ENCODE measurements around the gene ST14. TPM values are rescaled to one million over a fixed set of nuclear protein-coding genes. Genes with fewer than 3 reads are reported as not detected.

ST14 gene
- total RNA-seq, 2 donors from 2014 or later = 537 to 604 TPM

- H3K27me3 ChIP-seq = no peaks in the 10 kb centered on the region
- H3K9ac ChIP-seq (ENCODE audit: low read depth in 2 of 2, low read length in 2 of 2) = peak overlapping the region; percentile 47 to 50
- no peak for TF ChIP-seq CTCF (IDR thresholded peaks at IDR 0.05)
- H3K27ac ChIP-seq = no peak overlapping the region
- peak overlapping the region; percentile 67 for H3K4me3 ChIP-seq
- intact Hi-C loops (cut with DNase I) = no loop called here
- peaks cover 20% of the 10 kb centered on the region for H3K4me1 ChIP-seq
- H3K36me3 ChIP-seq = no peaks in the 10 kb centered on the region
- no peaks in the 10 kb centered on the region for H3K9me3 ChIP-seq
- DNase-seq = no peak
Measured at GRCh38 chr11:130159139-130159538, 443 bp upstream of the ST14 start.

GRCh38 chr11:130160498-130161155 lies 1.0 kb downstream of the ST14 start:
- Histone ChIP-seq H3K27me3 (no peaks in the 10 kb centered on the region), H3K9ac (ENCODE audit: low read depth in 2 of 2, low read length in 2 of 2) (peak overlapping the region; percentile 98 to 99), H3K9me3 (no peaks in the 10 kb centered on the region), H3K36me3 (no peaks in the 10 kb centered on the region), H3K27ac (peak overlapping the region; percentile 81), H3K4me3 (peak overlapping the region; percentile 67), H3K4me1 (peaks cover 20% of the 10 kb centered on the region)
- intact Hi-C loops (cut with DNase I) = no loop called here
- peak; percentile 52 for DNase-seq
- no peak for TF ChIP-seq CTCF (IDR thresholded peaks at IDR 0.05)

GRCh38 chr11:130161441-130162145 lies 2.0 kb downstream of the ST14 start:
- peak; percentile 43 for DNase-seq
- H3K27ac ChIP-seq = peak overlapping the region; percentile 81
- TF ChIP-seq CTCF (IDR thresholded peaks at IDR 0.05) = no peak

GRCh38 chr11:130162733-130163132 lies 3.2 kb downstream of the ST14 start:
- no peaks in the 10 kb centered on the region for H3K36me3 ChIP-seq
- intact Hi-C loops (cut with DNase I) = no loop called here
- TF ChIP-seq CTCF (IDR thresholded peaks at IDR 0.05) = no peak
- peak overlapping the region in 1 of 2 donors; percentile 99 for H3K9ac ChIP-seq (ENCODE audit: low read depth in 2 of 2, low read length in 2 of 2)
- H3K9me3 ChIP-seq = no peaks in the 10 kb centered on the region
- peaks cover 23% of the 10 kb centered on the region for H3K4me1 ChIP-seq
- peak; percentile 51 for DNase-seq
- H3K27ac ChIP-seq = peak overlapping the region; percentile 81
- H3K4me3 ChIP-seq = peak overlapping the region; percentile 67
- H3K27me3 ChIP-seq = no peaks in the 10 kb centered on the region

More at GRCh38 chr11:130161441-130162145, 2.0 kb downstream of the ST14 start:
- Histone ChIP-seq H3K4me1 (peaks cover 20% of the 10 kb centered on the region), H3K27me3 (no peaks in the 10 kb centered on the region), H3K9me3 (no peaks in the 10 kb centered on the region), H3K9ac (ENCODE audit: low read depth in 2 of 2, low read length in 2 of 2) (peak overlapping the region; percentile 98 to 99), H3K4me3 (peak overlapping the region; percentile 67), H3K36me3 (no peaks in the 10 kb centered on the region)
- intact Hi-C loops (cut with DNase I) = no loop called here

- Histone ChIP-seq H3K4me3 (no peak overlapping the region), H3K27ac (peak overlapping the region; percentile 81), H3K36me3 (no peaks in the 10 kb centered on the region), H3K9me3 (no peaks in the 10 kb centered on the region), H3K27me3 (no peaks in the 10 kb centered on the region), H3K9ac (ENCODE audit: low read depth in 2 of 2, low read length in 2 of 2) (peak overlapping the region; percentile 49 to 99), H3K4me1 (peaks cover 27% of the 10 kb centered on the region)
- peak; percentile 72 for DNase-seq
- no peak for TF ChIP-seq CTCF (IDR thresholded peaks at IDR 0.05)
- intact Hi-C loops (cut with DNase I) = no loop called here
Measured at GRCh38 chr11:130163346-130164220, 4.0 kb downstream of the ST14 start.

Measured in colonic mucosa (tissue), 4 donors.